ENCODE measurements around the gene PSME3IP1.
"Not testable (repeated sequence)": the region's sequence is repeated elsewhere in the genome, so short reads cannot be mapped to it uniquely, and the experiment has no call there.

PSME3IP1 gene

GRCh38 chr16:57203451-57203850 lies 17.6 kb upstream of the PSME3IP1 start:
- Histone ChIP-seq H3K27me3 (replicated peaks) (no peaks in the 10 kb centered on the region), H3K36me3 (replicated peaks) (peaks cover 26% of the 10 kb centered on the region), H3K4me3 (ENCODE audit: low read depth, low read length) (no peak overlapping the region), H3K27ac (no peak overlapping the region)
- peak; percentile 3 for DNase-seq
- TF ChIP-seq, protein P1, sequence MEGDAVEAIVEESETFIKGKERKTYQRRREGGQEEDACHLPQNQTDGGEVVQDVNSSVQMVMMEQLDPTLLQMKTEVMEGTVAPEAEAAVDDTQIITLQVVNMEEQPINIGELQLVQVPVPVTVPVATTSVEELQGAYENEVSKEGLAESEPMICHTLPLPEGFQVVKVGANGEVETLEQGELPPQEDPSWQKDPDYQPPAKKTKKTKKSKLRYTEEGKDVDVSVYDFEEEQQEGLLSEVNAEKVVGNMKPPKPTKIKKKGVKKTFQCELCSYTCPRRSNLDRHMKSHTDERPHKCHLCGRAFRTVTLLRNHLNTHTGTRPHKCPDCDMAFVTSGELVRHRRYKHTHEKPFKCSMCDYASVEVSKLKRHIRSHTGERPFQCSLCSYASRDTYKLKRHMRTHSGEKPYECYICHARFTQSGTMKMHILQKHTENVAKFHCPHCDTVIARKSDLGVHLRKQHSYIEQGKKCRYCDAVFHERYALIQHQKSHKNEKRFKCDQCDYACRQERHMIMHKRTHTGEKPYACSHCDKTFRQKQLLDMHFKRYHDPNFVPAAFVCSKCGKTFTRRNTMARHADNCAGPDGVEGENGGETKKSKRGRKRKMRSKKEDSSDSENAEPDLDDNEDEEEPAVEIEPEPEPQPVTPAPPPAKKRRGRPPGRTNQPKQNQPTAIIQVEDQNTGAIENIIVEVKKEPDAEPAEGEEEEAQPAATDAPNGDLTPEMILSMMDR (IDR thresholded peaks at IDR 0.05; ENCODE audit: low read depth, low read length, missing control alignments), result no peak
- in situ Hi-C loops (cut with HindIII; ENCODE audit: low pct_ligation_motif_present, low sequenced_read_pairs), result no loop called here

GRCh38 chr16:57202095-57202886 lies 16.5 kb upstream of the PSME3IP1 start:
- no peak overlapping the region for H3K27ac ChIP-seq
- TF ChIP-seq, protein P1 (IDR thresholded peaks at IDR 0.05; ENCODE audit: low read depth, low read length, missing control alignments), result no peak
- H3K36me3 ChIP-seq (replicated peaks), result peaks cover 19% of the 10 kb centered on the region
- in situ Hi-C loops (cut with HindIII; ENCODE audit: low pct_ligation_motif_present, low sequenced_read_pairs), result no loop called here
- no peaks in the 10 kb centered on the region for H3K27me3 ChIP-seq (replicated peaks)
- no peak for DNase-seq
- no peak overlapping the region for H3K4me3 ChIP-seq (ENCODE audit: low read depth, low read length)

DNA sequence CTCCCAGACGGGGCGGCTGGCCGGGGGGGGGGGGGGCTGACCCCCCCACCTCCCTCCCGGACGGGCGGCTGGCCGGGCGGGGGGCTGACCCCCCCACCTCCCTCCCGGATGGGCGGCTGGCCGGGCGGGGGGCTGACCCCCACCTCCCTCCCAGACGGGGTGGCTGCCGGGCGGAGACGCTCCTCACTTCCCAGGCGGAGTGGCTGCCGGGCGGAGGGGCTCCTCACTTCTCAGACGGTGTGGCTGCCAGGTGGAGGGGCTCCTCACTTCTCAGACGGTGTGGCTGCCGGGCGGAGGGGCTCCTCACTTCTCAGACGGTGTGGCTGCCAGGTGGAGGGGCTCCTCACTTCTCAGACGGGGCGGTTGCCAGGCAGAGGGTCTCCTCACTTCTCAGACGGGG lies 15.1 kb upstream of the PSME3IP1 start:
- in situ Hi-C loops (cut with HindIII; ENCODE audit: low pct_ligation_motif_present, low sequenced_read_pairs); H3K4me3 ChIP-seq (ENCODE audit: low read depth, low read length); H3K27me3 ChIP-seq (replicated peaks); H3K27ac ChIP-seq; DNase-seq: not testable (repeated sequence)
- peaks cover 14% of the 10 kb centered on the region for H3K36me3 ChIP-seq (replicated peaks)

DNA sequence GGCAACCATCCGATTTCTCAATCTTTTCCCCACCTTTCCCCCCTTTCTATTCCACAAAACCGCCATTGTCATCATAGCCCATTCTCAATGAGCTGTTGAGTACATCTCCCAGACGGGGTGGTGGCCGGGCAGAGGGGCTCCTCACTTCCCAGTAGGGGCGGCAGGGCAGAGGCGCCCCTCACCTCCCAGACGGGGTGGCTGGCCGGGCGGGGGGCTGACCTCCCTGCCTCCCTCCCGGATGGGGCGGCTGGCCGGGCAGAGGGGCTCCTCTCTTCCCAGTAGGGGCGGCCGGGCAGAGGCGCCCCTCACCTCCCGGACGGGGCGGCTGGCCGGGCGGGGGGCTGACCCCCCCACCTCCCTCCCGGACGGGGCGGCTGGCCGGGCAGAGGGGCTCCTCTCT lies 14.5 kb upstream of the PSME3IP1 start:
- DNase-seq; H3K4me3 ChIP-seq (ENCODE audit: low read depth, low read length); H3K36me3 ChIP-seq (replicated peaks); H3K27ac ChIP-seq; in situ Hi-C loops (cut with HindIII; ENCODE audit: low pct_ligation_motif_present, low sequenced_read_pairs); H3K27me3 ChIP-seq (replicated peaks): not testable (repeated sequence)

DNA sequence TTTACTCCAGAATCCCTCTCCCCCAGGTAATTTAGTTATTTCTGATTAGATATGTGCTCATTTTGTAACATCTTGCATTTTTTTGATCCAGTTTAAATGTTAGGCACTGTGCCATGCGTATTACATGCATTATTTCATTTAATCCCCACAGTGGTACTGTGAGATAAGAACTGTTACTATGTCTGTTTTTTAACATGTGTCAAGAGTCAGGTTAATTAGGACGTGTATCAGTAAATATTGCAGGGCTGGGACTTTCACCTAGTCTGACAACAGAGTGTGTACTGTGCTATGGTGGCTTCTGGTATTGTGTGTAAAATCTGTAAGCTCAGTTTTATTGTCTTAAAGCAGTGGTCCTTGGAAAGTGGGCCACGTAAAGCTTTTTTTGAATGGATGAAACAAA lies 10.9 kb upstream of the PSME3IP1 start:
- in situ Hi-C loops (cut with HindIII; ENCODE audit: low pct_ligation_motif_present, low sequenced_read_pairs), result no loop called here
- no peaks in the 10 kb centered on the region for H3K36me3 ChIP-seq (replicated peaks)
- no peak overlapping the region for H3K27ac ChIP-seq
- no peak for DNase-seq
- H3K27me3 ChIP-seq (replicated peaks), result no peaks in the 10 kb centered on the region
- H3K4me3 ChIP-seq (ENCODE audit: low read depth, low read length), result no peak overlapping the region
- TF ChIP-seq, protein P1 (IDR thresholded peaks at IDR 0.05; ENCODE audit: low read depth, low read length, missing control alignments), result no peak

DNA sequence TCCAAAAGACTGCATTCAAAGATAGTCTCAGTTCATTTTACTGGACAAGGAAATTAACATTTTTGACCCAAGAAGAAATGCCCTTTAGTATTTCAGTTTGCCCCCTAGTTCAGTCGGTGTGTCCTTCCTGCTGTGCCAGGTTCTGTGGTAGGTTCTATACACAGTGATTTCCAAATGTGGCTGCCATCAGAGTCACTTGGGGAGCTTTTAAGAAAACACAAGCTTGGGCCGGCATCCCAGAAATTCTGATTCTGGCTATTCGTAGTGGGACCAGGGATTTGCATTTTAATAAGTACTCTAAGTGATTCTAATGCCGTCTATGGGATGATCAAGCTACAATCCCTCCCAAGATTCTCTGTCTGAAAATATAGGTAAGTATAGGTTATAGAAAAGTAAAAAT lies 10.4 kb upstream of the PSME3IP1 start:
- TF ChIP-seq, protein P1 (IDR thresholded peaks at IDR 0.05; ENCODE audit: low read depth, low read length, missing control alignments), result no peak
- Histone ChIP-seq H3K4me3 (ENCODE audit: low read depth, low read length) (no peak overlapping the region), H3K27ac (no peak overlapping the region), H3K36me3 (replicated peaks) (no peaks in the 10 kb centered on the region), H3K27me3 (replicated peaks) (no peaks in the 10 kb centered on the region)
- in situ Hi-C loops (cut with HindIII; ENCODE audit: low pct_ligation_motif_present, low sequenced_read_pairs), result no loop called here
- DNase-seq, result no peak

DNA sequence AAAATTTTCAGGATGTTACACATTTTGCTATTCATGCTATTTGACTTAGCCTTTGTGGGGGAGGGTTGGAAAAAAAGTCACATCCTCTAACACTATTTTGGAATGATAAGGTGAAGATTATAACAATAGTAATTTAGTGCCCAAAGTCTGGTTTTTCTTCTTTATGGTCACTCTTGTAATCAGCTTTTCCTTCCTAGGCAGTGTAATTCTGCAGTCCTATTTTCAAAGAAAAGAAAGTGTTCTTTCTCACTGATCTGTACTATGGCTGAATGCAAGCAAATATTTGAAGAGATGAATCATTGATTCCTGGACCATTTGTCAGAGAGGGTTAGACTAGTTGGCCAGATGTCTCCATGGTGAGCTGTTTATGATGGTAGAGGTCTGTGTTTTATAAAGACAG lies 8.7 kb upstream of the PSME3IP1 start:
- Histone ChIP-seq H3K27me3 (replicated peaks) (no peaks in the 10 kb centered on the region), H3K27ac (peak overlapping the region; percentile 84), H3K36me3 (replicated peaks) (no peaks in the 10 kb centered on the region), H3K4me3 (ENCODE audit: low read depth, low read length) (no peak overlapping the region)
- in situ Hi-C loops (cut with HindIII; ENCODE audit: low pct_ligation_motif_present, low sequenced_read_pairs), result no loop called here
- TF ChIP-seq, protein P1 (IDR thresholded peaks at IDR 0.05; ENCODE audit: low read depth, low read length, missing control alignments), result no peak
- peak; percentile 88 for DNase-seq

Data from brain microvascular endothelial cell (primary cell).